GM19468 (cell line): ENCODE data around the gene TCEA3.

ENCODE experiments used
- ATAC-seq: cut with Tn5 transposase; IDR thresholded peaks from one replicate; pipeline ENCODE4 v1.9.1; 2021; ENCODE audit warnings: mild to moderate bottlenecking, moderate library complexity, moderate number of reproducible peaks; ENCODE audit not compliant: unreplicated experiment; ENCODE audit errors: extremely low read depth

Gene TCEA3

GRCh38 chr1:23448846-23449245 lies 24.3 kb upstream of the TCEA3 start:
- ATAC-seq = no peak

GRCh38 chr1:23446661-23447310 lies 22.2 kb upstream of the TCEA3 start:
- no peak for ATAC-seq

GRCh38 chr1:23444596-23445390 lies 20.2 kb upstream of the TCEA3 start:
- no peak for ATAC-seq

GRCh38 chr1:23444104-23444533 lies 19.6 kb upstream of the TCEA3 start:
- no peak for ATAC-seq

GRCh38 chr1:23442751-23443150 lies 18.2 kb upstream of the TCEA3 start:
- no peak for ATAC-seq

GRCh38 chr1:23441446-23442148 lies 17.0 kb upstream of the TCEA3 start:
- ATAC-seq = no peak

GRCh38 chr1:23438545-23438944 lies 14.0 kb upstream of the TCEA3 start:
- ATAC-seq = no peak

- ATAC-seq = no peak
Measured at GRCh38 chr1:23437355-23437664, 12.8 kb upstream of the TCEA3 start.

GRCh38 chr1:23436520-23437354 lies 12.2 kb upstream of the TCEA3 start:
- ATAC-seq = no peak

GRCh38 chr1:23434260-23434775 lies 9.8 kb upstream of the TCEA3 start:
- ATAC-seq = no peak

- no peak for ATAC-seq
Measured at GRCh38 chr1:23433122-23433521, 8.6 kb upstream of the TCEA3 start.

GRCh38 chr1:23431431-23431830 lies 6.9 kb upstream of the TCEA3 start:
- ATAC-seq = no peak

GRCh38 chr1:23430803-23431202 lies 6.3 kb upstream of the TCEA3 start:
- no peak for ATAC-seq

GRCh38 chr1:23428136-23428905 lies 3.8 kb upstream of the TCEA3 start:
- no peak for ATAC-seq

- no peak for ATAC-seq
Measured at GRCh38 chr1:23427550-23427949, 3.0 kb upstream of the TCEA3 start.

GRCh38 chr1:23426828-23427227 lies 2.3 kb upstream of the TCEA3 start:
- no peak for ATAC-seq

GRCh38 chr1:23425193-23425494 lies 596 bp upstream of the TCEA3 start:
- no peak for ATAC-seq

GRCh38 chr1:23423415-23424292 lies 894 bp downstream of the TCEA3 start:
- no peak for ATAC-seq

- no peak for ATAC-seq
Measured at GRCh38 chr1:23422941-23423340, 1.6 kb downstream of the TCEA3 start.
